ENCODE measurements around the gene KLHL17. TPM values are rescaled to one million over a fixed set of nuclear protein-coding genes. Genes with fewer than 3 reads are reported as not detected.

Gene KLHL17
- total and polyA plus RNA-seq, 9 of the 15 experiments (the other 6 are each of a cell fraction or from before 2014, with no cell fraction given), result 0.14 to 84.8 (median 13.0) TPM

DNA sequence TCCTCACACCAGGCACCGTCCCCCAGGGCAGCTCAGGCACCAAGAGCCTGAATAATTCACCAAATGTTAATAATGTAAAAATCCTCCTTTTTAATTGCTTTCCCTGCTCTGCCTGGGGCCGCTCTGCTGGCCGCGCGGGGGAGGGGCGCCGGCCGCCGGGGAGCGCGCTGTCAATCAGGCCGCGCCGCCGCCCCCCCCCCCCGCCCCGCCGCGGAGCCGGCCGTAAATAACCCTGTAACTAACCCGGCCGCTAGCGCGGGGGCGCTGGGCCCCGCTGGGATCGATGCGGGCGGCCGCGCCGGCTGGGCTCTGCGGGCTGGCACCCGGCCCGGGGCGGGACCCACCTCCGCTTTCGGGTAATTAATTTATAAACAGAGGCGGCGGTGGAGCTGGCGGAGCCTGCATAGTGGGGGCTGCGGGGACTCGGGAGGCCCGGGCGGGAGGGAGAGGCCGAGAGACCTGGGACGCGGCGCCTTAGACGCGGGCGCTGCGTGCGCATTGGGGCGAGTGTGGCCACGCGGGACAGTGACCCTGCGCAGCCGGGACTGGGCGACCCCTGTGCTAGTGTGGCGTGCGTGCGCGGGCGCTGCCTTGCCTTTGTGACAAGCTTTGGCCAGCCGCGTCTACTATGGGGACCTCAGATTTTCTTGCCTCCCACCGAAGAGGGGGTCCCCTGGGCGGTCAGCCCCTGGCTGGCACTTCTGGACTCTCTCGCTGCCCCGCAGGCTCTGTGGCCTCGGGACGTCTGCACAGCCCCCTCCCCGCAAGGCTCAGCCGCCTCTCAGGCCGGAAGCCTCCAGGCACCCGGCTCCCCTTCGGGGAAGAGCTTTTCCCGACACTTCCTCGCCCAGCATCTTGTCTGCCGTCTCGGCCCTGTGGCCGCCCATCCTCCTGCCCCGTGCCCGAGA lies 20.0 kb upstream of the KLHL17 start (continued):
- peak in 1 of 2 experiments; percentile 21; a peak in 1 of 4 replicates for TF ChIP-seq RCOR1 (IDR thresholded peaks at IDR 0.05; ENCODE audit: borderline replicate concordance in 1 of 2, low read depth in 2 of 2, low read length in 2 of 2)
- peak; percentile 37; the same call in 1 of the 2 replicates for TF ChIP-seq PHF8 (IDR thresholded peaks at IDR 0.05; ENCODE audit: borderline replicate concordance, low read length)
- peak; percentile 95 for TF ChIP-seq PCBP1 (IDR thresholded peaks at IDR 0.05; ENCODE audit: low read depth, low read length, poor library complexity, severe bottlenecking)
- TF ChIP-seq, protein P1, sequence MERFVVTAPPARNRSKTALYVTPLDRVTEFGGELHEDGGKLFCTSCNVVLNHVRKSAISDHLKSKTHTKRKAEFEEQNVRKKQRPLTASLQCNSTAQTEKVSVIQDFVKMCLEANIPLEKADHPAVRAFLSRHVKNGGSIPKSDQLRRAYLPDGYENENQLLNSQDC (CRISPR knock-in tag; IDR thresholded peaks at IDR 0.05), result peak; percentile 44; the same call in 1 of the 2 replicates

DNA sequence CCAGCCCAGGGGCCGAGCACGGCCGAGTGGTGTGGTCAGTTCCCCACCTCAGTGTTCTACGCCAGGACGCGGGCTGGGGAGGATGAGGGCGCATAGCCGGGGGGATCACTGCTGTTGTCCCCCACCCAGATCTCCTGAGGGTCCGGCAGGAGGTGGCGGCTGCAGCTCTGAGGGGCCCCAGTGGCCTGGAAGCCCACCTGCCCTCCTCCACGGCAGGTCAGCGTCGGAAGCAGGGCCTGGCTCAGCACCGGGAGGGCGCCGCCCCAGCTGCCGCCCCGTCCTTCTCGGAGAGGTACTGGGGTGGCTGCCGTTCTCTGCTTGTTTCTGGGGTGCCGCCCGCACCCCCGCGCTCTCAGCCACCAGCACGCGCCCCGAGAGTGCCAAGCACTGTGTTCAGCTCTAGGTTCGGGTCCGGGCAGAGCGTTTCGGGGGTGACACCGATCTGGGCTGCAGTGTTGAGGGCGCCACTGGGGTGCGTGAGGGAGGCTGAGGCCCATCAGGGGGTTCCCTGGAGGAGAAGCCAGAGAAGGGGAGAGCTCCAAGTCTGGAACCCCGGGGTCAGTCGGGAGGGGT lies 19.3 kb upstream of the KLHL17 start:
- intact Hi-C loops (cut with micrococcal nuclease) (no loop called here), in situ Hi-C loops (cut with MboI) (no loop called here)
- ChIA-PET CTCF (ENCODE audit: low intra/inter-chr PET ratio) (interaction anchor here (0.5 kb wide), 1 partner anchor 16 kb away, joined by 4 read pairs; no protein-coding TSS in a partner anchor), POLR2A (interaction anchor here (0.6 to 2.1 kb wide), 10 partner anchors 8 to 27 kb away, joined by 3 to 11 read pairs (median 3); partner anchors contain the start of gene PLEKHN1)
- no peak for DNase-seq (ENCODE audit: extremely low read depth in 1 of 4, low spot score in 3 of 4)
- H3K9me3 ChIP-seq (replicated peaks; ENCODE audit: control insufficient read depth, insufficient read depth, low read depth, low read length), result no peaks in the 10 kb centered on the region
- H3K79me2 ChIP-seq (ENCODE audit: control insufficient read depth, insufficient read depth, low read length), result no peaks in the 10 kb centered on the region
- H3K27ac ChIP-seq (ENCODE audit: extremely low read depth, low read depth, low read length), result no peak overlapping the region
- peak overlapping the region; percentile 29; the same call in 1 of the 2 replicates for H3K4me3 ChIP-seq
- peaks cover 25% of the 10 kb centered on the region; the same call in 2 of the 3 replicates for H3K36me3 ChIP-seq (ENCODE audit: control insufficient read depth, insufficient read depth, low read length)
- peak overlapping the region; percentile 72 for H2AFZ ChIP-seq (ENCODE audit: low read depth, low read length)
- H3K4me1 ChIP-seq (replicated peaks in 1 of 2; ENCODE audit: control insufficient read depth in 2 of 2, insufficient read depth in 2 of 2, low read length in 2 of 2), result peaks cover 28 to 98% of the 10 kb centered on the region in 2 experiments
- BruUV-seq (replicated peaks), result no TSS peak
- H4K20me1 ChIP-seq (replicated peaks; ENCODE audit: control insufficient read depth, insufficient read depth, low read length), result peaks cover 21% of the 10 kb centered on the region; the same call in 1 of the 2 replicates
- H3K4me2 ChIP-seq (ENCODE audit: insufficient read depth, low read length), result peak overlapping the region; percentile 65; the same call in 1 of the 2 replicates
- H3K27me3 ChIP-seq (ENCODE audit: control insufficient read depth in 2 of 2, insufficient read depth in 2 of 2, low read length in 2 of 2), result peaks cover 0 to 7% of the 10 kb centered on the region in 2 experiments; a peak in 1 of 5 replicates
- H3K9me1 ChIP-seq (ENCODE audit: control insufficient read depth, insufficient read depth, low read length), result no peaks in the 10 kb centered on the region
- ATAC-seq, result peak; percentile 2
- WGBS (ENCODE audit: insufficient coverage, low coverage, missing lambda C conversion rate), result 11% methylated on average over 35 of the region's 36 CpGs
- peak overlapping the region in 1 of 2 experiments; percentile 88; a peak in 2 of 4 replicates for H3K9ac ChIP-seq (ENCODE audit: insufficient read depth in 1 of 2, low read depth in 2 of 2, low read length in 2 of 2)
- FAIRE-seq, result no peak
- TF ChIP-seq, protein P2, sequence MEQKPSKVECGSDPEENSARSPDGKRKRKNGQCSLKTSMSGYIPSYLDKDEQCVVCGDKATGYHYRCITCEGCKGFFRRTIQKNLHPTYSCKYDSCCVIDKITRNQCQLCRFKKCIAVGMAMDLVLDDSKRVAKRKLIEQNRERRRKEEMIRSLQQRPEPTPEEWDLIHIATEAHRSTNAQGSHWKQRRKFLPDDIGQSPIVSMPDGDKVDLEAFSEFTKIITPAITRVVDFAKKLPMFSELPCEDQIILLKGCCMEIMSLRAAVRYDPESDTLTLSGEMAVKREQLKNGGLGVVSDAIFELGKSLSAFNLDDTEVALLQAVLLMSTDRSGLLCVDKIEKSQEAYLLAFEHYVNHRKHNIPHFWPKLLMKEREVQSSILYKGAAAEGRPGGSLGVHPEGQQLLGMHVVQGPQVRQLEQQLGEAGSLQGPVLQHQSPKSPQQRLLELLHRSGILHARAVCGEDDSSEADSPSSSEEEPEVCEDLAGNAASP (IDR thresholded peaks at IDR 0.05), result no peak
